CD4-positive, alpha-beta memory T cell (primary cell): ENCODE data around the gene TRIM38. TPM values are rescaled to one million over a fixed set of nuclear protein-coding genes. Genes with fewer than 3 reads are reported as not detected.
A peak's percentile ranks its signal among the peaks of the same experiment; 100 is the strongest.

Experiments
- CTCF ChIA-PET: fragments of 350-600 bp; sonication (Branson Sonifier 250); formaldehyde crosslinking; loops from one replicate; lab custom pipeline; 2021; ENCODE audit warnings: inconsistent platforms; ENCODE audit not compliant: partially characterized antibody; lab: Charles Lee
- POLR2A ChIA-PET: fragments of 350-600 bp; sonication (Branson Sonifier 250); formaldehyde crosslinking; loops from one replicate; lab custom pipeline; 2021; ENCODE audit not compliant: partially characterized antibody; lab: Charles Lee
- DNase-seq, 5 donors: peaks; one replicate each; pipeline versions ENCODE4 v3.0.0 to v3.0.0-alpha.2; 2020 to 2022; ENCODE audit warnings: mixed read lengths in 1 of 5
- H3K27ac ChIP-seq: one replicate; pipeline ENCODE4 v1.7.0; 2013; ENCODE audit warnings: low read depth, low read length
- H3K27me3 ChIP-seq: 2 replicates; pipeline ENCODE4 v1.7.0; 2013; ENCODE audit warnings: mild to moderate bottlenecking, low read length, moderate library complexity; ENCODE audit not compliant: insufficient read depth
- H3K36me3 ChIP-seq: 2 replicates; pipeline ENCODE4 v1.7.0; 2013; ENCODE audit warnings: mild to moderate bottlenecking, low read length, moderate library complexity; ENCODE audit not compliant: insufficient read depth
- H3K4me1 ChIP-seq: 2 replicates; pipeline ENCODE4 v1.7.0; 2013; ENCODE audit warnings: mild to moderate bottlenecking, low read length, moderate library complexity; ENCODE audit not compliant: insufficient read depth
- H3K4me3 ChIP-seq, 2 donors: one replicate each; pipeline ENCODE4 v1.7.0; 2013; ENCODE audit warnings: low read length in 2 of 2, mild to moderate bottlenecking in 1 of 2
- H3K9me3 ChIP-seq, 2 donors: one replicate each; pipeline ENCODE4 v1.7.0; 2013; ENCODE audit warnings: low read length in 2 of 2, control low read depth in 1 of 2; ENCODE audit not compliant: control insufficient read depth in 1 of 2
- H3K27ac Mint-ChIP-seq, 7 donors: one replicate each; pipeline ENCODE4 v1.8.0; 2020 to 2021; ENCODE audit warnings: mixed read lengths in 7 of 7, mild to moderate bottlenecking in 6 of 7, inconsistent platforms in 3 of 7, moderate library complexity in 3 of 7
- H3K27me3 Mint-ChIP-seq, 2 donors: one replicate each; pipeline ENCODE4 v1.8.0; 2020 to 2021; ENCODE audit warnings: mixed read lengths in 2 of 2
- H3K36me3 Mint-ChIP-seq, 2 donors: one replicate each; pipeline ENCODE4 v1.8.0; 2020 to 2021; ENCODE audit warnings: mixed read lengths in 2 of 2, inconsistent platforms in 1 of 2, mild to moderate bottlenecking in 1 of 2
- H3K4me1 Mint-ChIP-seq, 4 donors: one replicate each; pipeline ENCODE4 v1.8.0; 2020 to 2021; ENCODE audit warnings: mixed read lengths in 4 of 4, mild to moderate bottlenecking in 1 of 4
- H3K4me3 Mint-ChIP-seq, 8 donors: one replicate each; pipeline ENCODE4 v1.8.0; 2020 to 2021; ENCODE audit warnings: mixed read lengths in 8 of 8, mild to moderate bottlenecking in 7 of 8, moderate library complexity in 6 of 8, inconsistent platforms in 3 of 8
- H3K9me3 Mint-ChIP-seq, 8 donors: one replicate each; pipeline ENCODE4 v1.8.0; 2020 to 2021; ENCODE audit warnings: mixed read lengths in 8 of 8, mild to moderate bottlenecking in 5 of 8, inconsistent platforms in 3 of 8, moderate library complexity in 1 of 8
- intact Hi-C: fragments of 100-400 bp; cut with micrococcal nuclease; formaldehyde crosslinking; loops from one replicate; pipeline ENCODE4 v1.15.1; 2023
- polyA plus RNA-seq, 2 donors: library from polyadenylated mRNA; unstranded; fragments of 300-500 nt; fragmentation: Illumina TruSeq; gene quantifications; one replicate each; pipeline ENCODE4 v1.2.3, GENCODE V29; 2021
- total RNA-seq, 2 experiments: library from RNA; stranded (reverse); gene quantifications; one replicate each; pipeline ENCODE4 v1.2.3, GENCODE V29; 2021

The TRIM38 gene
- total and polyA plus RNA-seq, 4 experiments from 2014 or later = 4.5 to 37.7 (median 23.8) TPM

- Histone ChIP-seq H3K4me3 (no peak overlapping the region), H3K27me3 (no peaks in the 10 kb centered on the region), H3K4me1 (peaks cover 27% of the 10 kb centered on the region), H3K9me3 (no peaks in the 10 kb centered on the region), H3K27ac (no peak overlapping the region), H3K36me3 (no peaks in the 10 kb centered on the region)
- DNase-seq = no peak
- peaks cover 14 to 57% (median 31%) of the 10 kb centered on the region in 4 donors for H3K4me1 Mint-ChIP-seq
- CTCF ChIA-PET = interaction anchor here (0.9 to 11.6 kb wide), 8 partner anchors 9 to 1477 kb away, joined by 3 to 144 read pairs (median 26); a partner anchor contains a TSS
- H3K9me3 Mint-ChIP-seq = peaks cover 0 to 13% (median 0%) of the 10 kb centered on the region in 8 donors
- POLR2A ChIA-PET = interaction anchor here (0.6 to 20.6 kb wide), 52 partner anchors 9 to 1873 kb away, joined by 3 to 1198 read pairs (median 14); partner anchors contain the start of genes HFE, HMGN4 and TRIM38
- H3K36me3 Mint-ChIP-seq = peaks cover 0 to 14% of the 10 kb centered on the region in 2 donors
- intact Hi-C loops = loop anchor here (1.0 to 10.0 kb wide), 8 partner anchors 17 to 1872 kb away; partner anchors contain the start of gene TRIM38
- peak overlapping the region; percentile 96 to 100 (median 100) for H3K27ac Mint-ChIP-seq
- H3K27me3 Mint-ChIP-seq = peaks cover 0 to 1% of the 10 kb centered on the region in 2 donors
- peak overlapping the region; percentile 53 to 98 (median 95) for H3K4me3 Mint-ChIP-seq
Measured at GRCh38 chr6:26019967-26020328, 57.3 kb downstream of the TRIM38 start.

GRCh38 chr6:26020329-26021000 lies 57.9 kb downstream of the TRIM38 start:
- H3K27ac Mint-ChIP-seq = peak overlapping the region; percentile 96 to 100 (median 100)
- peaks cover 0 to 13% (median 0%) of the 10 kb centered on the region in 8 donors for H3K9me3 Mint-ChIP-seq
- peaks cover 14 to 58% (median 32%) of the 10 kb centered on the region in 4 donors for H3K4me1 Mint-ChIP-seq
- Histone ChIP-seq H3K27me3 (no peaks in the 10 kb centered on the region), H3K36me3 (no peaks in the 10 kb centered on the region), H3K4me3 (peak overlapping the region; percentile 82 to 87), H3K9me3 (no peaks in the 10 kb centered on the region), H3K27ac (peak overlapping the region; percentile 96), H3K4me1 (peaks cover 29% of the 10 kb centered on the region)
- peak overlapping the region; percentile 92 to 98 (median 96) for H3K4me3 Mint-ChIP-seq
- DNase-seq = peak; percentile 85 to 92 (median 91)
- POLR2A ChIA-PET = interaction anchor here (0.5 to 20.6 kb wide), 66 partner anchors 9 to 1872 kb away, joined by 3 to 1198 read pairs (median 6); partner anchors contain the start of genes ACOT13, HFE, HMGN4 and TDP2
- H3K27me3 Mint-ChIP-seq = peaks cover 0 to 1% of the 10 kb centered on the region in 2 donors
- intact Hi-C loops = loop anchor here (1.0 to 10.0 kb wide), 8 partner anchors 17 to 1872 kb away; partner anchors contain the start of gene TRIM38
- CTCF ChIA-PET = interaction anchor here (0.9 to 11.6 kb wide), 13 partner anchors 9 to 1817 kb away, joined by 3 to 144 read pairs (median 4); a partner anchor contains a TSS
- H3K36me3 Mint-ChIP-seq = peaks cover 0 to 14% of the 10 kb centered on the region in 2 donors

- H3K4me3 Mint-ChIP-seq = peak overlapping the region; percentile 92 to 98 (median 96)
- H3K27me3 ChIP-seq = no peaks in the 10 kb centered on the region
- no peak for DNase-seq
- peaks cover 0 to 14% of the 10 kb centered on the region in 2 donors for H3K36me3 Mint-ChIP-seq
- H3K4me3 ChIP-seq = peak overlapping the region; percentile 82 to 87
- CTCF ChIA-PET = interaction anchor here (0.8 to 11.6 kb wide), 10 partner anchors 11 to 1874 kb away, joined by 3 to 144 read pairs (median 4); a partner anchor contains a TSS
- POLR2A ChIA-PET = interaction anchor here (0.5 to 20.6 kb wide), 54 partner anchors 9 to 1872 kb away, joined by 3 to 1198 read pairs (median 12); partner anchors contain the start of genes ACOT13, HFE, HMGN4 and TDP2
- H3K9me3 ChIP-seq = no peaks in the 10 kb centered on the region
- peaks cover 0 to 1% of the 10 kb centered on the region in 2 donors for H3K27me3 Mint-ChIP-seq
- H3K27ac Mint-ChIP-seq = peak overlapping the region; percentile 96 to 100 (median 100)
- peaks cover 18 to 63% (median 37%) of the 10 kb centered on the region in 4 donors for H3K4me1 Mint-ChIP-seq
- intact Hi-C loops = loop anchor here (1.0 to 10.0 kb wide), 11 partner anchors 11 to 1871 kb away; a partner anchor contains a TSS
- no peaks in the 10 kb centered on the region for H3K36me3 ChIP-seq
- peak overlapping the region; percentile 96 for H3K27ac ChIP-seq
- peaks cover 34% of the 10 kb centered on the region for H3K4me1 ChIP-seq
- H3K9me3 Mint-ChIP-seq = peaks cover 0 to 13% (median 0%) of the 10 kb centered on the region in 8 donors
Measured at GRCh38 chr6:26021001-26021349, 58.4 kb downstream of the TRIM38 start.

GRCh38 chr6:26021350-26022131 lies 58.9 kb downstream of the TRIM38 start:
- ChIA-PET POLR2A (interaction anchor here (0.5 to 20.6 kb wide), 56 partner anchors 8 to 1871 kb away, joined by 3 to 1198 read pairs (median 11); partner anchors contain the start of genes ACOT13, HFE, HMGN4 and TDP2), CTCF (interaction anchor here (0.8 to 11.6 kb wide), 12 partner anchors 10 to 1874 kb away, joined by 3 to 144 read pairs (median 4); a partner anchor contains a TSS)
- Histone ChIP-seq H3K27ac (peak overlapping the region; percentile 96), H3K9me3 (no peaks in the 10 kb centered on the region), H3K4me3 (peak overlapping the region; percentile 82 to 87), H3K27me3 (no peaks in the 10 kb centered on the region), H3K4me1 (peaks cover 33% of the 10 kb centered on the region), H3K36me3 (no peaks in the 10 kb centered on the region)
- H3K4me3 Mint-ChIP-seq = peak overlapping the region; percentile 92 to 98 (median 96)
- H3K9me3 Mint-ChIP-seq = peaks cover 0 to 13% (median 0%) of the 10 kb centered on the region in 8 donors
- DNase-seq = peak; percentile 89 to 95 (median 91)
- peaks cover 18 to 68% (median 39%) of the 10 kb centered on the region in 4 donors for H3K4me1 Mint-ChIP-seq
- H3K36me3 Mint-ChIP-seq = peaks cover 0 to 14% of the 10 kb centered on the region in 2 donors
- peaks cover 0 to 1% of the 10 kb centered on the region in 2 donors for H3K27me3 Mint-ChIP-seq
- intact Hi-C loops = loop anchor here (1.0 to 10.0 kb wide), 11 partner anchors 11 to 1871 kb away; a partner anchor contains a TSS
- peak overlapping the region; percentile 96 to 100 (median 100) for H3K27ac Mint-ChIP-seq

GRCh38 chr6:26022132-26022472 lies 59.5 kb downstream of the TRIM38 start:
- Histone ChIP-seq H3K4me1 (peaks cover 27% of the 10 kb centered on the region), H3K36me3 (no peaks in the 10 kb centered on the region), H3K9me3 (no peaks in the 10 kb centered on the region), H3K27me3 (no peaks in the 10 kb centered on the region), H3K27ac (peak overlapping the region; percentile 96), H3K4me3 (peak overlapping the region; percentile 82 to 87)
- ChIA-PET CTCF (interaction anchor here (0.8 to 10.4 kb wide), 7 partner anchors 10 to 1873 kb away, joined by 3 to 144 read pairs (median 5); a partner anchor contains a TSS), POLR2A (interaction anchor here (0.5 to 20.6 kb wide), 35 partner anchors 8 to 1871 kb away, joined by 3 to 1198 read pairs (median 27); partner anchors contain the start of genes HFE and TRIM38)
- peaks cover 0 to 18% (median under 1%) of the 10 kb centered on the region in 8 donors for H3K9me3 Mint-ChIP-seq
- peaks cover 0 to 3% of the 10 kb centered on the region in 2 donors for H3K27me3 Mint-ChIP-seq
- peaks cover 0 to 18% of the 10 kb centered on the region in 2 donors for H3K36me3 Mint-ChIP-seq
- peak overlapping the region; percentile 92 to 98 (median 96) for H3K4me3 Mint-ChIP-seq
- intact Hi-C loops = loop anchor here (5.0 to 10.0 kb wide), 5 partner anchors 250 to 1870 kb away; a partner anchor contains a TSS
- peak overlapping the region; percentile 96 to 100 (median 100) for H3K27ac Mint-ChIP-seq
- peaks cover 16 to 68% (median 41%) of the 10 kb centered on the region in 4 donors for H3K4me1 Mint-ChIP-seq
- DNase-seq = peak in 1 of 5 donors; percentile 64

- H3K9me3 ChIP-seq = no peaks in the 10 kb centered on the region
- POLR2A ChIA-PET = interaction anchor here (0.5 to 20.6 kb wide), 28 partner anchors 7 to 1870 kb away, joined by 3 to 1198 read pairs (median 32); partner anchors contain the start of genes HFE and TRIM38
- H3K36me3 ChIP-seq = no peaks in the 10 kb centered on the region
- H3K27ac ChIP-seq = peak overlapping the region; percentile 96
- Mint-ChIP-seq H3K27ac (peak overlapping the region; percentile 96 to 100 (median 100)), H3K4me1 (peaks cover 20 to 68% (median 40%) of the 10 kb centered on the region in 4 donors), H3K4me3 (peak overlapping the region in 1 of 8 donors; percentile 46), H3K36me3 (peaks cover 0 to 20% of the 10 kb centered on the region in 2 donors), H3K27me3 (peaks cover 0 to 4% of the 10 kb centered on the region in 2 donors), H3K9me3 (peaks cover 0 to 20% (median 1%) of the 10 kb centered on the region in 8 donors)
- CTCF ChIA-PET = interaction anchor here (1.0 to 10.4 kb wide), 5 partner anchors 9 to 248 kb away, joined by 3 to 144 read pairs (median 8); a partner anchor contains a TSS
- H3K27me3 ChIP-seq = no peaks in the 10 kb centered on the region
- H3K4me1 ChIP-seq = peaks cover 29% of the 10 kb centered on the region
- DNase-seq = no peak
- no peak overlapping the region for H3K4me3 ChIP-seq
- intact Hi-C loops = loop anchor here (5.0 to 10.0 kb wide), 5 partner anchors 250 to 1870 kb away; a partner anchor contains a TSS
Measured at GRCh38 chr6:26022737-26023136, 60.1 kb downstream of the TRIM38 start.
